Measurements from ENCODE around the gene SLC7A6.

SLC7A6 gene

DNA sequence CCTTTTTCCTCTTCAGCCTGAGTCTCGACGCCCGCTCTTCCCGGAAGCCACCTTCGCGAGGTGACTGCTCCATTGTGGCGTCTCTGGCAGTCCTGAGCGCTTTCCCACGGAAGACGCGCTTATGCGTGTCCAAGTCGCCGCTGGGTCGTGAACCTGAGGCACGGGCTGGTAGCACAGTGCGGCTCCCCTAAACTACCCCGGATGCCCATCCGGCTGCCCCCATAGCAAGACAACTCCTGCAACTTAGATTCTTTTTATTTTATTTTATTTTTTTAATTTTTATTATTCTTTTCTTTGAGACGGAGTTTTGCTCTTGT lies 26.3 kb upstream of the SLC7A6 start:
- Histone ChIP-seq H3K27ac (ENCODE audit: low read length) (no peak overlapping the region), H3K36me3 (ENCODE audit: insufficient read depth, low read length) (no peaks in the 10 kb centered on the region; the same call in 1 of the 2 replicates), H3K4me3 (ENCODE audit: low read depth in 1 of 2, low read length in 2 of 2) (no peak overlapping the region), H2AFZ (ENCODE audit: low read depth, low read length) (no peak overlapping the region), H3K9me3 (ENCODE audit: insufficient read depth, low read length, severe bottlenecking) (no peaks in the 10 kb centered on the region), H3K4me1 (ENCODE audit: insufficient read depth, low read length) (0 out of 2 replicates have a peak, but pooled peaks cover 3% of the 10 kb centered on the region), H4K20me1 (ENCODE audit: insufficient read depth, low read length) (no peaks in the 10 kb centered on the region), H3K27me3 (ENCODE audit: insufficient read depth, low read length, poor library complexity) (no peaks in the 10 kb centered on the region), H3K4me2 (ENCODE audit: insufficient read depth, low read length) (no peak overlapping the region), H3K79me2 (ENCODE audit: insufficient read depth, low read length) (no peaks in the 10 kb centered on the region), H3K9ac (ENCODE audit: low read depth, low read length) (no peak overlapping the region)
- DNase-seq (no peak), ATAC-seq (ENCODE audit: insufficient read depth, low read depth) (no peak)
- no peak for TF ChIP-seq CTCF (IDR thresholded peaks at IDR 0.05; ENCODE audit: borderline replicate concordance, extremely low read depth, low read length, poor library complexity, severe bottlenecking)
- TF ChIP-seq EZH2 (IDR thresholded peaks at IDR 0.05; ENCODE audit: borderline replicate concordance, low read depth, low read length, severe bottlenecking): no peak

DNA sequence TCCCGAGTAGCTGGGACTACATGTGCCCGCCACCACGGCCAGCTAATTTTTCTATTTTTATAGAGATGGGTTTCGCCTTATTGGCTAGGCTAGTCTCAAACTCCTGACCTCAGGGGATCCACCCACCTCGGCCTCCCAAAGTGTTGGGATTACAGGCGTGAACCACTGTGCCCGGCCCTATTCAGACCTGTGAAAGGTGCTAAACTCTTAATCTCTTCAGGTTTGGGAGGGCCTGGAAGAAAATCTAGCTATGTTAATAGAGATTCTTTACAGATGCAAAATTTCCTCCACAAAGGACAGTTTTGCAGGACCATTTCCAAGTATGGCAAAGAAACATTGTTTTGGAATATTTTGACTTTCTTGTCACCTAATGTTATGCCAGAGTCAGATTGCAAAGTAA lies 22.2 kb upstream of the SLC7A6 start:
- no peak overlapping the region for H3K4me3 ChIP-seq (ENCODE audit: low read depth in 1 of 2, low read length in 2 of 2)
- H3K79me2 ChIP-seq (ENCODE audit: insufficient read depth, low read length): peaks cover 18% of the 10 kb centered on the region
- ATAC-seq (ENCODE audit: insufficient read depth, low read depth) (no peak), DNase-seq (no peak)
- H3K27ac ChIP-seq (ENCODE audit: low read length): no peak overlapping the region
- no peaks in the 10 kb centered on the region for H3K27me3 ChIP-seq (ENCODE audit: insufficient read depth, low read length, poor library complexity)
- no peaks in the 10 kb centered on the region; the same call in 1 of the 2 replicates for H3K36me3 ChIP-seq (ENCODE audit: insufficient read depth, low read length)
- no peak overlapping the region for H2AFZ ChIP-seq (ENCODE audit: low read depth, low read length)
- no peak overlapping the region for H3K4me2 ChIP-seq (ENCODE audit: insufficient read depth, low read length)
- peaks cover 28% of the 10 kb centered on the region for H3K4me1 ChIP-seq (ENCODE audit: insufficient read depth, low read length)
- no peak overlapping the region for H3K9ac ChIP-seq (ENCODE audit: low read depth, low read length)
- H4K20me1 ChIP-seq (ENCODE audit: insufficient read depth, low read length): peaks cover 7% of the 10 kb centered on the region; the same call in 1 of the 2 replicates
- no peaks in the 10 kb centered on the region for H3K9me3 ChIP-seq (ENCODE audit: insufficient read depth, low read length, severe bottlenecking)
- TF ChIP-seq EZH2 (IDR thresholded peaks at IDR 0.05; ENCODE audit: borderline replicate concordance, low read depth, low read length, severe bottlenecking): no peak
- no peak for TF ChIP-seq CTCF (IDR thresholded peaks at IDR 0.05; ENCODE audit: borderline replicate concordance, extremely low read depth, low read length, poor library complexity, severe bottlenecking)

- peaks cover 29% of the 10 kb centered on the region for H3K79me2 ChIP-seq (ENCODE audit: insufficient read depth, low read length)
- H3K27ac ChIP-seq (ENCODE audit: low read length): no peak overlapping the region
- DNase-seq (no peak), ATAC-seq (ENCODE audit: insufficient read depth, low read depth) (no peak)
- no peak overlapping the region for H3K4me3 ChIP-seq (ENCODE audit: low read depth in 1 of 2, low read length in 2 of 2)
- no peaks in the 10 kb centered on the region; the same call in none of the 2 replicates for H3K36me3 ChIP-seq (ENCODE audit: insufficient read depth, low read length)
- H4K20me1 ChIP-seq (ENCODE audit: insufficient read depth, low read length): peaks cover 7% of the 10 kb centered on the region; the same call in 1 of the 2 replicates
- H3K27me3 ChIP-seq (ENCODE audit: insufficient read depth, low read length, poor library complexity): no peaks in the 10 kb centered on the region
- no peaks in the 10 kb centered on the region for H3K9me3 ChIP-seq (ENCODE audit: insufficient read depth, low read length, severe bottlenecking)
- peaks cover 38% of the 10 kb centered on the region for H3K4me1 ChIP-seq (ENCODE audit: insufficient read depth, low read length)
- no peak overlapping the region for H3K4me2 ChIP-seq (ENCODE audit: insufficient read depth, low read length)
- no peak overlapping the region for H3K9ac ChIP-seq (ENCODE audit: low read depth, low read length)
- TF ChIP-seq EZH2 (IDR thresholded peaks at IDR 0.05; ENCODE audit: borderline replicate concordance, low read depth, low read length, severe bottlenecking) (no peak), CTCF (IDR thresholded peaks at IDR 0.05; ENCODE audit: borderline replicate concordance, extremely low read depth, low read length, poor library complexity, severe bottlenecking) (no peak)
- H2AFZ ChIP-seq (ENCODE audit: low read depth, low read length): no peak overlapping the region
Measured at GRCh38 chr16:68242926-68243858, 21.1 kb upstream of the SLC7A6 start.

All from DND-41 (cell line).